Measurements from ENCODE around the gene TTLL8.
A peak's percentile ranks its signal among the peaks of the same experiment; 100 is the strongest.

TTLL8 gene

DNA sequence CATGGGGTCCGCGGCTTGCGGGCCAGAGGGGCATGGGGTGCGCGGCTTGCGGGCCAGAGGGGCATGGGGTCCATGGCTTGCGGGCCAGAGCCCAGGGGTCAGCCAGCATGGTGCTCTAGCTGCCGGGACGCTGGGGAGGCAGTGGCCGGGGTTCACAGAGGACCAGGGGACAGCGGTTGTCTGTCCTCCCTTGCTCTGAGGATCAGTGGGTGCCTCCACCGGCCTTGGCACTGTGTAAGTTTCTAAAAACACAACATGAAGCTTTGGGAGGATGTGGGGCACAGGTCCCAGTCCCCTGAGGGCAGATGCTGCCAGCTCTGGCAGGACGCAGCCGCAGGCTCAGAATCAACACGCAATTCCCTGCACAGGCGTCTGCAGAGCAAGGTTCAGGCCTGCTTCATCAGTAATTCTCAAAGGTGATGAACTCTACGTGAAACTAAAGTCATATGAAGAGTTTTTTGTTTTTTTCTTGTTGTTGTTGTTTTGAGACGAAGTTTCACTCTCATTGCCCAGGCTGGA is 24.2 kb upstream of the TTLL8 start:
- DNase-seq: no peak

DNA sequence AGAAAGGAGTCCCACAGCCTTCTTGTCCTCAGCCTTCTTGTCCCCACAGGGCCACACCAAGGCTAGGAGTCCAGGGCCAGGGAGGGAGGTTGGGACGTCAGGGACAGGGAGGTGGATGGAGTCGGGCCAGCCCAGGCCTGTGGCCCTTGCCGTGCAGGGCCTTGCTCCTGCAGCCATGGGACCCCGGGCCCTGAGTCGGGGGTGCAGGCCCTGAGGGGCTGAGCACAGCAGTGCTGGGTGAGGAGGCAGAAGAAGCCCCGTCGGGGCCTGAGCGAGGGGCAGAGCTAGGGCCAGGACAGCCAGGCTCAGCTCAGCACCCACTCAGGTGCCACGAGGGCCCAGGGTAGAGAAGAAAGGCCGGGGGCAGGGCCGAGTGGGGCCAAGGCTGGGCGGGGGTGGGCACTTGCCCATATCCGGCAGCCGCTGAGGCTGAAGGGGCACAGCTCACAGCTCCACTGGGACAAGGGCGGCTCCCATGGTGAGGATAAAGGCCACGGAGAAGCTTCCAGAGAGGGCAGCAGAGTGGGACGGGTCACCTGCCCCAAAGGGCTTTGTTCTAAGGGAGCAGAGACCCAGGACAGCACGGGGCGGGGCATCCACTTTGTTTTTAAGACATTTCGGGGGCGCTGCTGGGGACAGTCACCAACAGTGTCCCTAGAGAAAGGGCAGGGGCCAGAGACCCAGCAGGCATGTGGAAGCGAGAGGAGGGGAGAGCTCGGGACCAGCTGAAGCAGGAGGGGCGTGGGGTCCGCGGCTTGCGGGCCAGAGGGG is 23.5 kb upstream of the TTLL8 start:
- no peak for DNase-seq

DNA sequence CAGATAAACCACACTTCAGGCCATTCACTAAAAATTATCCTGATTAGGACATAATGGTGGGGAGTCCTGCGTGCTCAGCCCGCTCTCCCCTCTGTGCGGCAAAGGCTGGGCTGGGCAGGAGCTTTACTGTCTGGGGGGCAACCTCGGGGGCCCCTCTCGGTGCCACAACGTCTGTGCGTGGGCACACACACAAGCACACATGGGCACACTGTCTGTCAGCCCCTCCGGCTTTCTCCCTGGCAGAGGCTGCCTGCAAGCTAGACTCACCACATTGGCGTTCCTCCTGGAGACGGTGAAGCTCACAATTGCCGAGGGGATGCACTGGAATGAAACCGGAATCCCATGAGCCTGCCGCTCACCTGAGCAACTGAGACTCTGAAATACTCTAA is 22.0 kb upstream of the TTLL8 start:
- DNase-seq: no peak

DNA sequence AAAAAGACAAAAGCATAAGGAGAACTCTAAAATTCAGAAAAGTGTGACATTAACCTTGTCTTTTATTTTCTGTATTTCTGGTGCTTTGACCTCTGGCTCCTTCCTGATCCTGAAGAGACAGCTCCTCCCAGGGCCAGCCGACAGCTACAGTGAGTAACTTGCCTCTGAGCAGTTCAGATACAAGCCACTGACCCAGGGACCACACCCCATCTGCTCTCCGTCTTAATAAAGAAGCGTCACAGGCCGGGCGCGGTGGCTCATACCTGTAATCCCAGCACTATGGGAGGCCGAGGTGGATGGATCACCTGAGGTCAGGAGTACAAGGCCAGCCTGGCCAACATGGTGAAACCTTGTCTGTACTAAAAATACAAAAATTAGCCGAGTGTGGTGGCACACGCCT is 20.7 kb upstream of the TTLL8 start:
- DNase-seq: no peak

DNA sequence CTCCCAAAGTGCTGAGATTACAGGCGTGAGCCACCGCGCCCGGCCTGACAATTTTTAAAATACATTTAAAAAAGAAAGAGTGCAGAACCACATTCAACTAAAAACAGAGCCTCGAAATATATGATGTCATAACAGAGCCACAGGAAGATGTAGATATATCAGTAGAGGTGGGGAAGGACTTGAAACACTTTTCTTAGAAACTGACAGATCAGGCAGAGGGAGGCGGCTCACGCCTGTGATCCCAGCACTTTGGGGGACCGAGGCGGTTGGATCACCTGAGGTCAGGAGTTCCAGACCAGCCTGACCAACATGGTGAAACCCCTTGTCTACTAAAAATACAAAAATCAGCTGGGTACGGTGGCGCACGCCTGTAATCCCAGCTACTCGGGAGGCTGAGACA is 20.1 kb upstream of the TTLL8 start:
- no peak for DNase-seq

DNA sequence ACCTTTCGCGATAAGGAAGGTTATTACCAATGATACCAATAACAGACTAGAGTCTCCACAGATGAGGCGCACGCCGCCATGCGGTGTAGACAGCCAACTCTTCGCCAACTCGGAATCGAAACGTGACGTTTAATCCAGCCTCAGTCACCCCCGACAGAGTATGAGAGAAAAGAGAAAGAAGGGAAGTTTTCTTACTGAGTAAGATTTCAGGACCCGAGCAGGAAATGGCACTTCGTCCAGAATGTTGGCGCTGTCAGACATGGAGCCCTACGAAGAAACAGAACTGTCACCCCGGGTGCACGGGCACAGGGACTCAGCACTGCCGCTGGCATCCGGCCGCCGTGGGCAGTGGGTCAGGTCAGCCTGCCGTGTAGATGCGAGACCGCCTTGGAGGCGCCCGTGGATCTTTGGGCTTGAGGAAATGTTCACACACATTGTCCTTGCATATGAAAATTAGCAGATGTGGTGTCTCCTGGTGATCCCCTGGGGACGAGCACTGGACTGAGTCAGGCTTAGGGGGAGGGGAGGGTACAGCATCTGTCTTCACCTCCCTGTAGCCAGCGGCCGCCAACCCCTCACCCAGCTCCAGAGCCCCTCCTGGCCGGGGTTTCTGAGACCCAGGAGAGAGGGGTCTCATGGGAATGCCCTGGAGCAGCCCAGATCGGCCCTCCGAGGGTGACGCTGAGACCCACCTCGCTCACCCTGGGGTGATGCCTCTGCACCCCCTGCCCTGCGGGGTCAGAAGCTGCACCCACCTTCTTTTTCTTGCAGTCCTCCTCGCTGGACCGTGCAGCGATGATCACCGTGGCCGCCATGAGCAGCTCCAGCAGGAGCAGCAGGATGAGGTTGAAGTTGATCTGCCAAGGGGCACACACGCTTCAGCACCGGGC is 18.8 kb upstream of the TTLL8 start:
- DNase-seq: no peak

DNA sequence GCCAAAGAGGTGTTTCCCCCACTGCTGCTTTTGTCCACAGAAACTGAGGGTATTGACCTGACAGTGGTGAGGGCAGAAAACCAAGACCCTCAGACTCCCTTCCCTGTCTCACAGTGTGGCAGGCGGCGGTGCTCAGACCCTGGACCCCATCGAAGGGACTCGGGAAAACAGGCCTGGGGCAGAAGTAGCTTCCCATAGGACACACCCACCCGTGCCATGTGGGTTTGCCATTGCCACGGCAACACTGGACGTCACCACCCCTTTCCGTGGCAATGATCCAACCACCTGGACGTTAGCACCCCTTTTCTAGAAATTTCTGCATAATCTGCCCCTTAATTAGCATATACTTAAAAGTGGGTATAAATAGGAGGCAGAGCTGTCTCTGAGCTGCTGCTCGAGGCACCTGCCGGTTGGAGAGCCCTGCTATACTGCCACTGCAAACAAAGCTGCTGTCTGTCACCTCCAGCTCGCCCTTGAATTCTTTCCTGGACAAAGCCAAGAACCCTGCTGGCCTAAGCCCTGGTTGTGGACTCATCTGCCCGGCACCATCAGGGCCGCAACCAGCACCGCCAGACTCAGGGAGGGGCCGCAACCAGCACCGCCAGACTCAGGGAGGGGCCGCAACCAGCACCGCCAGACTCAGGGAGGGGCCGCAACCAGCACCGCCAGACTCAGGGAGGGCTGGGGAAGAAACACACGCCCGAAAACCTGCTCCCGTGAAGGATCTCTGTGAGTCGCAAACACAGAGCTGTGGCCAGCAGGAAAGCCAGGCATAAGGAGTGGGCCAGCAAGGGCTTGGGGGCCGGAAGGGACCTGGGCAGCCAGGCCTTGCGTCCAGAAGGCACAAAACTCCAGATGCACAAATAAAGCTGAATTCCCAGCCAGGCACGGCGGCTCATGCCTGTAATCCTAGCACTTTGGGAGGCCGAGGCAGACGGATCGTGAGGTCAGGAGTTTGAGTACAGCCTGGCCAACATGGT is 16.7 kb upstream of the TTLL8 start:
- DNase-seq: no peak

DNA sequence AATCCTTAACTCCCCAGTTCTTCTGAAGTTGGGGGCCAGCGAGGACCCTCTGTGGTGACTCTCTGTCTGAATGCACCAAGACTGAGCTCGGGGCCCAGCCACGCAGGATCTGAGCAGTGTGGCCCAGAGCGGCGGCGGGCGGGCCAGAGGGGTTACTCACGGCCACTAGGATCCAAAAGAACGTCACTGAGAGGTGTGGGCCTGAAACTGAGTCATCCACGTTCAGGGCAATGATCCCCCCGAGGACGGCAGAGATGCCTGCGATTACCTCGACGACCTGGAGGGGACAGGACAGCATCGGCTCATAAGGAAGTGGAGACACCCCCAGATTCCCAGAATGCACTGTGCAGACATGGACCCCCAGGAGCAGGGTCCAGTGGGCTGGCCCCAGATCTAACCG is 16.0 kb upstream of the TTLL8 start:
- no peak for DNase-seq

DNA sequence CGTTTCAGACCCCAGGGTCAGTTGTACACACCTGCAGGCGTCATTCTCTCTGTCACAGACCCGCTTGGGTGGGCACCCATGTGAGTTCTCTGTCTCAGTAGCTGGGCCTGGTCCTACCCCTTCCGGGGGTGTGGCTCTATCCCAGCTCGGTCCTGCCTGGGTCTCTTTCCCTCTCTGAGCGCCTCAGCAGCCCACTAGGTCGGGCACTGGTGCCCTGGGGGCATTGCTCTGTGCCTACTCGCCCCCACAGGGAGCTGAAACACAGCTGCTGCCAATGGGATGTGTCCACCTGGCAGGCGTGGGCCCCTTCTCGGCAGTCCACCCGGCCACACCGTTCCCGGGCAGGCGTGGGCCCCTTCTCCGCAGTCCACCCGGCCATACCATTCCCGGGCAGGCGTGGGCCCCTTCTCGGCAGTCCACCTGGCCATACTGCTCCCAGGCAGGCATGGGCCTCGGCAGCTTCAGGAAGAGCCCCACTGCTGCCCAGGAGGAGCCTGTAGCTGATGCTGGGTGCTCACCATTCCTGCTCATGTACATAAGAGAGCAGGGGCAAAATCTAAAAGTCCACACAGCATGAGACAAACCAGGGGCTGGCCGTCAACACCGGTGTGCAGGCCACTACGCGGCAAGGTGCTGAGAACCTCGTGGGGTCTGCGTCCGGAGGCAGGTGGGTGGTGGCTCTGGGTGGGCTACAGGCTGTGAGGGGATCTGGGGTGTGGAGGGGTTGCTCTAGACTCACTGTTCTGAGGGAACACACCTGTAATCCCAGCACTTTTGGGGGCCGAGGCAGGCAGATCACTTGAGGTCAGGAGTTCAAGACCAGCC is 14.8 kb upstream of the TTLL8 start:
- DNase-seq: no peak

DNA sequence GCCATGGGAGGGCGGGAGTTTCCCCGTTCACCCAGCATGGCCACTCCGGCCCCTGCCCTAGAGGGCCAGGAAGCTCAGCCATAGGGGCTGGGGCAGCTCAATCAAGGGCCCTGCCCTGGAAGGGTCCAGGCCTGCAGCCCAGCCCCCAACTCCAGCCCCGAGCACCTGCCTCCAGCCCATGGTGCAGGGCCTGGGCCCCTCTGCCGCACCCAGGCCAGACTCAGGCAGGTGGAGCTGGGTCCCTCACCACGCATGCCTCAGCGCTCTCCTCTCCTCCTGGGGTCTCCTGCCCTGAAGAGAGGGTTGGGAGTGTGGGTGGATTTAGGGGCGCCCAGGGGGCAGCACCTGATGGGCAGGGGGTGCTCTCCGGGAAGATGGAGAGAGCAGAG is 14.1 kb upstream of the TTLL8 start:
- DNase-seq: no peak

DNA sequence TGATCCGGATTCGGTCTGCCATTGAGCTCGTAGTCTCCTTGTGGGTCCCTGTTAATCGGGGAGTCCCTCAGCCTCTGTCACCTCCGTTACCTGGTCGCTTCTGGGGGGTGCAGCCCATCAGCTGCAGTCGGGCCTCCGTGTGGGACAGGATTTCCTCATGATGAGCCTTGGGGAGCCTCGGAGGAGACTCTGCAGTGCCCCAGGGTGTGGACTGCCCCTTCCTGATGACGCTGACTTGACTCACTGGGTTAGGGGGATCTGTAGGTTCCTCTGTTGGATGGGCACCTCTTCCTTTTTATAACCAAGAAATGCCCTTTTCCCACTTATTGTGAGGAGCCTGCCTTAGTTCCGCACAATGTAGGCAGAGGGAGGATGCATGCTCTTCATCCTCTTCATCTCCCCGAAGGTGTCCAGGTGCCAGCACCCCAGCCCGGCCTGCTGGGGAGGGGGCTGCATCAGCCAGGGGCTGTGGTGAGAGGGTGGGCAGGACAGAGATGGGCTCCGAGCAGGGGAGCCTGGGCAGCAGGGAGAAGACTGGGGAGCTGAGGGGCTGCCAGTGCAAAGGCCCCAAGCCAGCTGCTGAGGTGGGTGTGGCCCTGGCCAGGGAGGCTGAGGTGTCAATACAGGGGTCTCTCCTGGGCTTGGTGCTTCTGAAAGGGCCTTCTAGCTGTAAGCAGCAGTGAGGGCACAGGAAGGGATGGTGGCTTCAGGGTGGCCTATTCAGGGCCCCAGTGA is 13.5 kb upstream of the TTLL8 start:
- DNase-seq: no peak

DNA sequence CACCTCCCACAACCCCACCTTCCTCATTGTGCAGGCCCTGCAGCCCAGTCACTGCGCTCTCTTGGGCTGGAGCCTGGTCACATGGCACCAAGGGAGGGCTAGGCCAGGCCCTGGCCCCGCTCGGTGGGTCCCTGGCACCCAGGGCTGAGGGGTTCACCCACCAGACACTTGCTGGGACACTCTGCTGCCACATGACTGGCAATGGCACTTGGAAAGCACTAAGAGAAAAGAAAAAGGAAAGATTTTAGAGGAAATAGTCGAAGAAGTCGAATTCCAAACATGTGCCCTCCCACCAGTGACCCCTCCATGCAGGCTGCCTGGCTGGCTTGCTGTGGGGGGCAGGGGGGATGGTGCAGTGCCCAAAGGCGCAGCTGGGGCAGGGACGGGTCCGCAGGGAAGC is 12.3 kb upstream of the TTLL8 start:
- no peak for DNase-seq

DNA sequence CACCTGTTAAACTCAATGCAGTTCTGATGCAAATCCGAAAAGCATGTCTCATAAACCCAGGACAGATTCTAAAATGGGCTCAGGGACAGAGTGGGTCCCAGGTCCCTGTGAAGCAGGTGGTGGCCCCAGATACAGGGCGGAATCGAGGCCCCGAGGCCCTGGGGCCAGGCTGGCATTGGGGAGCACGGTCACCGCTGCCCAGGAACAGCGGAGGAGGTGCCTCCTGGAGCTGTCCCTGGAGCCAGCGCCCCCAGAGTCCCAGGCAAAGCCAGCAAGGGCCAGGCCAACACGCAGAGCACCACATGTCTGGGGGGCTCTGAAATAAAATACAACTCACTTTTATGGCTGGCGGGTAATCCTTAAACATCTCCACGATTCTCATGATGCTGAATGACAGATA is 10.0 kb upstream of the TTLL8 start:
- no peak for DNase-seq

DNA sequence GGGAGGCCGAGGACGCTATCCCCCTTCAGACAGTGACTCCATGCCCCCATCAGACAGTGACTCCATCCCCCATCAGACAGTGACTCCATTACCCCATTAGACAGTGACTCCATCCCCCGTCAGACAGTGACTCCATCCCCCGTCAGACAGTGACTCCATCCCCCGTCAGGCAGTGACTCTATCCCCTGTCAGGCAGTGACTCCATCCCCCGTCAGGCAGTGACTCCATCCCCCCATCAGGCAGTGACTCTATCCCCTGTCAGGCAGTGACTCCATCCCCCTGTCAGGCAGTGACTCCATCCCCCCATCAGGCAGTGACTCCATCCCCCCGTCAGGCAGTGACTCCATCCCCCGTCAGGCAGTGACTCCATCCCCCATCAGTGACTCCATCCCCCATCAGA is 9.1 kb upstream of the TTLL8 start:
- DNase-seq: no peak

DNA sequence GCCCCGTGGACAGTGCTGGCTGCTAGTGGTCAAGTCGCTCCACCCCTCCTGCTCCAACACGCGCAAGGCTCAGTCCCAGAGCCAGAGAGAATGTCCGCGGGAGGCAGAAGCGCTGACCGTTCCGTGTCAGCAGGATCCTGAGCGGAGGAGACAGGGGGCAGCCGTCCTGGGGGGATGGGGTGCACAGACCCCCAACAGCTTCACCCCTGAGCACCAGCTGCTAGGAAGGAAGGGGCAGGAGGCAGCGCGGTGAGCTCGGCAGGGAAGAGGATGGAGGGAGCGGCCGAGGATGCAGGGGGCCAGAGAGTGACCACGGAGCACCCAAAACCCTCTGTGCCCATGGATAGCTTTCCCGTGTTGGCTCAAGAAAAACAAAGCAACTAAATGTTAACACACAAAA is 6.4 kb upstream of the TTLL8 start:
- peak; percentile 18 for DNase-seq

DNA sequence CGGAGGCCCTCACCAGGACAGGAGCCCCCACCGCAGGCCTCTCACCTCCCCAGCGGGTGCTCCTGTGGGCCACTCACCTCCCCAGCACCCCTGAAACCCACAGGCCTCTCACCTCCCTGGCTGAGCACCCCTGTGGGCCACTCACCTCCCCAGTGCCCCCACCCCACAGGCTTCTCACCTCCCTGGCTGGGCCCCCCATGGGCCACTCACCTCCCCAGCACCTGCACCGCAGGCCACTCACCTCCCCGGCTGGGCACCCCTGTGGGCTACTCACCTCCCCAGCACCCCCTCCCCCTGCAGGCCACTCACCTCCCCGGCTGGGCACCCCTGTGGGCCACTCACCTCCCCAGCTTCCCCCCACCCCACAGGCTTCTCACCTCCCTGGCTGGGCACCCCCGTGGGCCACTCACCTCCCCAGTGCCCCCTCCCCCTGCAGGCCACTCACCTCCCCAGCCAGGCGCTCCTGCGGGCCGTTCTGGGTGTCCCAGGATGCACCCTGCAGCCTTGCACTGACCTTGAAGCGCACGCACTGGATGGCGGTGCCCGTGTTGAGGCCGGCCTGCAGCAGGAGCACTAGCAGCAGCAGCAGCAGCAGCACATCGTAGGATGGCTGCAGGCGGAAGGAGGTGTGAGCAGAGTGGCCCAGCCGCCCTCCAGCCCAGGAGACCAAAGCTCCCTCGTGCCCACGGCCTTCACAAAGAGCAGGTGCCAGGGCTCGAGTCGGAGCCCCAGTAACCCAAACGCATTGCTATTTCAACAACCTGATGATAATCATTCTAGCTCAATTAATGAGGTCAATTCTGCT is 5.7 kb upstream of the TTLL8 start:
- DNase-seq: peak; percentile 19

DNA sequence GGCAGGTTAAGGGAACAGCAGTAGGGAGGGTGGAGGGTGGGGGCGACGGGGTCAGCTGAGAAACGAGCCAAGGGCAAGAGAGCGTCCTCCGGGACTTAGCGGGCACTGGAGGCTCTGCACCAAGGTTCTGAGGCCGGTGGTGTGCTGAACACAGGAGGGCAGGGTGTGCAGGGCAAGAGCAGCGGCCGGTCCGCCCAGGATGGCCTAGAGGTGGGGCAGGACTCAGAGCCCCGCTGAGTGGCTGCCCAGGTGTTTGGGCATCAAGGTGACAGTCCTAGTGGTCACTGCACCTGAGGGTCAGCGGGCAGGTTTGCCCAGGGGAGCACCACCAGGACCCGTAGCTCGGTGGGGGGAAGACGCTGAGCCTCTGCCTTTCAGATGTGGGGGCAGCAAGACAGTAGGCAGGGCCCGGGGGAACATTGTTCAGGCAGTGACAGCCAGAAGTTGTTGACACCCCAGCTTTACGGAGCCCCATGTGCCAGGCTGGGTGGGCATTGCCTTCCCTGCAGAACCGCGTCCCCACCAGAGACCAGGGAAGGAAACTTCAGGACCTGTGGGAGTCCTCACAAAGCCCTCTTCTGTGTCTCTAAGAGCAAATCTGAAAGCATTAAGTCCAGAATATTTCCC is 4.5 kb upstream of the TTLL8 start:
- DNase-seq: peak; percentile 17

DNA sequence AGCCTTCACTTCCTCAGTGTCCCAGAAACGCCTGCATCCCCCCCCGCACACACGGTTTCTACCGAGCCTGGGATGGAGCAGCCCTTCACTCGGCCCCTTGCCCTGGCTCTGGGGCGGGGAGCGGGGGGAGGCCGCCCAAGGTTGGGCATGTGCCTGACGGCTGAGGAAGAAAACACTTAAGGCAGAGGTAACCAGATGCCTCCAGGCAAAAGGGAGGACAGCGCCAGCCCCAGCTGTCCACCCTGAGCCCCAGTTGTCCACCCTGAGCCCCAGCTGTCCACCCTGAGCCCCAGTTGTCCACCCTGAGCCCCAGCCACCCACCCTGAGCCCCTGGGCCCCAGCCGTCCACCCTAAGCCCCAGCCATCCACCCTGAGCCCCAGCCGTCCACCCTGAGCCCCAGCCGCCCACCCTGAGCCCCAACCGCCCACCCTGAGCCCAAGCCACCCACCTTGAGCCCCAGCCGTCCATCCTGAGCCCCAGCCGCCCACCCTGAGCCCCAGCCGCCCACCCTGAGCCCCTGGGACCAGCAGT is 3.8 kb upstream of the TTLL8 start:
- peak; percentile 14 for DNase-seq

DNA sequence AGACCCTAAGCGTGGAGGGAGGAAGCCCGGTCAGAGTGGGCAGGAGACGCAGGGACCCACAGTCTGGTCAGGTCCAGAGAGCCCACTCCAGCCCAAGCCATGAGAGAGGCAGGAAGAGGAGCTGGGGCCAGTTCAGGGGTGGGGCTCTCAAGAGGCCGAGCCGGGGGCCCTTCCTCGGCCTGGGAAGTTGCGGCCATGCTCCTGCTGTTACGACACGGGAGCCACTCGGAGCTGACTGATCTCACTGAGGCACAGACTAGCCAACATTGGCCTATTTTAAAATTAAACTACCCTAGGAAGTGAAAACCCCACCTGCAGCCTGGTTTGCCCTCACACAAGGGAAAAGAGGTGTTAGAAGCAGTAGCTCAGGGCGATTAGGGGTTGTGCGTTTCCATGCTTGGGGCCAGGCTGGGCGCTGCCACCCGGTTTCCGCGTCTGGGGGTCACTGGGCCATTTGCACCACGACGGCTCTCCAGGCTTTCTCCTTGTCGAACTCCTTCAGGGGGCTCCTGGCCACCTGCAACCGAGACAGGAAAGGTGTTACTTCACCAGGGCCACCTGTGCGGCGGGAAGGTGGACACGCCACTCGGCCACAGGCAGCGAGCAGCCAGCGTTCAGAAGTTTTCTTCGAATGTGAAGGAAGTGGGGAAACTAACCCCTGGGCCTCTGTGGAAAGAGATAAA is 3.2 kb upstream of the TTLL8 start:
- DNase-seq: no peak

Data from femur (tissue), 1 donor.